ENCODE results near the gene KCNAB1.

KCNAB1 gene

GRCh38 chr3:156360963-156361362, 240.6 kb downstream of the KCNAB1 start:
- no peak for DNase-seq

- no peak for DNase-seq
Measured at GRCh38 chr3:156366559-156366958, 246.2 kb downstream of the KCNAB1 start.

GRCh38 chr3:156368189-156368588, 247.8 kb downstream of the KCNAB1 start:
- no peak for DNase-seq

- no peak for DNase-seq
Measured at GRCh38 chr3:156371701-156372100, 251.3 kb downstream of the KCNAB1 start.

- no peak for DNase-seq
Measured at GRCh38 chr3:156373095-156373494, 252.7 kb downstream of the KCNAB1 start.

- DNase-seq = no peak
Measured at GRCh38 chr3:156373654-156374053, 253.3 kb downstream of the KCNAB1 start.

- DNase-seq = no peak
Measured at GRCh38 chr3:156376199-156376598, 255.8 kb downstream of the KCNAB1 start.

GRCh38 chr3:156377266-156377665, 256.9 kb downstream of the KCNAB1 start:
- no peak for DNase-seq

- DNase-seq = no peak
Measured at GRCh38 chr3:156377718-156378117, 257.3 kb downstream of the KCNAB1 start.

- peak in 2 of 56 donors; percentile 26 to 37 for DNase-seq
Measured at GRCh38 chr3:156378871-156379270, 258.5 kb downstream of the KCNAB1 start.

- DNase-seq = no peak
Measured at GRCh38 chr3:156379327-156379726, 258.9 kb downstream of the KCNAB1 start.

GRCh38 chr3:156381253-156381652, 260.9 kb downstream of the KCNAB1 start:
- no peak for DNase-seq

GRCh38 chr3:156382458-156383346, 262.3 kb downstream of the KCNAB1 start:
- peak in 1 of 56 donors; percentile 10 for DNase-seq

GRCh38 chr3:156383441-156384025, 263.2 kb downstream of the KCNAB1 start:
- DNase-seq = peak in 1 of 56 donors; percentile 22

- DNase-seq = no peak
Measured at GRCh38 chr3:156388497-156389448, 268.4 kb downstream of the KCNAB1 start.

GRCh38 chr3:156389449-156389950, 269.1 kb downstream of the KCNAB1 start:
- DNase-seq = no peak

GRCh38 chr3:156390846-156391245, 270.5 kb downstream of the KCNAB1 start:
- no peak for DNase-seq

GRCh38 chr3:156395961-156396710, 275.8 kb downstream of the KCNAB1 start:
- DNase-seq = no peak

- DNase-seq = no peak
Measured at GRCh38 chr3:156396851-156397250, 276.5 kb downstream of the KCNAB1 start.

GRCh38 chr3:156397534-156397933, 277.2 kb downstream of the KCNAB1 start:
- no peak for DNase-seq

- no peak for DNase-seq
Measured at GRCh38 chr3:156400062-156400461, 279.7 kb downstream of the KCNAB1 start.

Measured in nucleus accumbens (tissue), 56 donors.